ENCODE data around the gene TINCR.

TINCR gene

GRCh38 chr19:5607318-5608275 is 39.8 kb upstream of the TINCR start:
- FAIRE-seq = no peak
- TF ChIP-seq, protein P1, sequence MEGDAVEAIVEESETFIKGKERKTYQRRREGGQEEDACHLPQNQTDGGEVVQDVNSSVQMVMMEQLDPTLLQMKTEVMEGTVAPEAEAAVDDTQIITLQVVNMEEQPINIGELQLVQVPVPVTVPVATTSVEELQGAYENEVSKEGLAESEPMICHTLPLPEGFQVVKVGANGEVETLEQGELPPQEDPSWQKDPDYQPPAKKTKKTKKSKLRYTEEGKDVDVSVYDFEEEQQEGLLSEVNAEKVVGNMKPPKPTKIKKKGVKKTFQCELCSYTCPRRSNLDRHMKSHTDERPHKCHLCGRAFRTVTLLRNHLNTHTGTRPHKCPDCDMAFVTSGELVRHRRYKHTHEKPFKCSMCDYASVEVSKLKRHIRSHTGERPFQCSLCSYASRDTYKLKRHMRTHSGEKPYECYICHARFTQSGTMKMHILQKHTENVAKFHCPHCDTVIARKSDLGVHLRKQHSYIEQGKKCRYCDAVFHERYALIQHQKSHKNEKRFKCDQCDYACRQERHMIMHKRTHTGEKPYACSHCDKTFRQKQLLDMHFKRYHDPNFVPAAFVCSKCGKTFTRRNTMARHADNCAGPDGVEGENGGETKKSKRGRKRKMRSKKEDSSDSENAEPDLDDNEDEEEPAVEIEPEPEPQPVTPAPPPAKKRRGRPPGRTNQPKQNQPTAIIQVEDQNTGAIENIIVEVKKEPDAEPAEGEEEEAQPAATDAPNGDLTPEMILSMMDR (IDR thresholded peaks at IDR 0.05; ENCODE audit: insufficient read depth, missing control alignments) = no peak
- DNase-seq (ENCODE audit: insufficient read length, low spot score) = no peak

DNA sequence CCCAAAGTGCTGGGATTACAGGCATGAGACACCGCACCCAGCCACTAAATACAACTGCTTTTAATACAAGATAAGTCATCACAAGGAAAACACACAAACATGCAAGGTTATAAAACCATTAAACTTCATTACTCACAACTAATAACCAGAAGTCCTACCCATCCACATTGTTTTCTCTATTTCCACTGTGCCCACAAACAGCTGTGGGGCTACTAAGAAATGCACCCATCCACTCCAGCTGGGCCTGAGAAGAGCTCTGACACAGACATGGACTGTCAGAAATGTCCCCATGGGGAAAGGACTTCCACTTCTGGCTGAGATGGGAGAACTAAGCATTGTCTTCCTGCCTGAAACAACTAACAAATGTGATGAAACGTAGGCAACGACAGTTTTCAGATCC is 37.6 kb upstream of the TINCR start:
- TF ChIP-seq, protein P1 (IDR thresholded peaks at IDR 0.05; ENCODE audit: insufficient read depth, missing control alignments) = no peak
- no peak for FAIRE-seq
- no peak for DNase-seq (ENCODE audit: insufficient read length, low spot score)

DNA sequence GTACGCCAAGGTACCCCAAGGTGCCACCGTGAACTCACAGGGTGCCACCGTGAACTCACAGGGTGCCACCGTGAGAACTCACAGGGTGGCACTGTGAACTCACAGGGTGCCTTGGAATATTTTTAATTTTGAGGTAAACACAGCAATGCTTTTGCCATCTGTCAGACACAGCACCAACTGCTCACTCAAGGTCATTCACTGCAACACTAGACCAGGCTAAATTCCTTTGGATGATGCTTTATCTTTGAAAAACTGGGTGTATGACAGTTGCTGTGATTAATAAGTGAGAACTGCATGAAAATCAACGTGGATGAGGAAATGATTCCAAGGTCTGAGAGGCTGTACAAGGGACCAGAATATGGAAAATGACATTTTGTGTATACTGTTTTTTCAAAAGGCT is 35.9 kb upstream of the TINCR start:
- TF ChIP-seq, protein P1 (IDR thresholded peaks at IDR 0.05; ENCODE audit: insufficient read depth, missing control alignments) = no peak
- no peak for FAIRE-seq
- DNase-seq (ENCODE audit: insufficient read length, low spot score) = no peak

- no peak for DNase-seq (ENCODE audit: insufficient read length, low spot score)
- FAIRE-seq = no peak
- TF ChIP-seq, protein P1 (IDR thresholded peaks at IDR 0.05; ENCODE audit: insufficient read depth, missing control alignments) = no peak
Observed at GRCh38 chr19:5600797-5601196, 33.0 kb upstream of the TINCR start.

GRCh38 chr19:5595745-5596144 is 28.0 kb upstream of the TINCR start:
- TF ChIP-seq, protein P1 (IDR thresholded peaks at IDR 0.05; ENCODE audit: insufficient read depth, missing control alignments) = no peak
- FAIRE-seq (no peak), DNase-seq (ENCODE audit: insufficient read length, low spot score) (no peak)

GRCh38 chr19:5595129-5595528 is 27.4 kb upstream of the TINCR start:
- DNase-seq (ENCODE audit: insufficient read length, low spot score) = no peak
- no peak for FAIRE-seq
- TF ChIP-seq, protein P1 (IDR thresholded peaks at IDR 0.05; ENCODE audit: insufficient read depth, missing control alignments) = no peak

- TF ChIP-seq, protein P1 (IDR thresholded peaks at IDR 0.05; ENCODE audit: insufficient read depth, missing control alignments) = no peak
- FAIRE-seq (no peak), DNase-seq (ENCODE audit: insufficient read length, low spot score) (no peak)
Observed at GRCh38 chr19:5594521-5594950, 26.8 kb upstream of the TINCR start.

All from D721Med (cell line).